ENCODE data around the gene BNC2.

Gene BNC2

DNA sequence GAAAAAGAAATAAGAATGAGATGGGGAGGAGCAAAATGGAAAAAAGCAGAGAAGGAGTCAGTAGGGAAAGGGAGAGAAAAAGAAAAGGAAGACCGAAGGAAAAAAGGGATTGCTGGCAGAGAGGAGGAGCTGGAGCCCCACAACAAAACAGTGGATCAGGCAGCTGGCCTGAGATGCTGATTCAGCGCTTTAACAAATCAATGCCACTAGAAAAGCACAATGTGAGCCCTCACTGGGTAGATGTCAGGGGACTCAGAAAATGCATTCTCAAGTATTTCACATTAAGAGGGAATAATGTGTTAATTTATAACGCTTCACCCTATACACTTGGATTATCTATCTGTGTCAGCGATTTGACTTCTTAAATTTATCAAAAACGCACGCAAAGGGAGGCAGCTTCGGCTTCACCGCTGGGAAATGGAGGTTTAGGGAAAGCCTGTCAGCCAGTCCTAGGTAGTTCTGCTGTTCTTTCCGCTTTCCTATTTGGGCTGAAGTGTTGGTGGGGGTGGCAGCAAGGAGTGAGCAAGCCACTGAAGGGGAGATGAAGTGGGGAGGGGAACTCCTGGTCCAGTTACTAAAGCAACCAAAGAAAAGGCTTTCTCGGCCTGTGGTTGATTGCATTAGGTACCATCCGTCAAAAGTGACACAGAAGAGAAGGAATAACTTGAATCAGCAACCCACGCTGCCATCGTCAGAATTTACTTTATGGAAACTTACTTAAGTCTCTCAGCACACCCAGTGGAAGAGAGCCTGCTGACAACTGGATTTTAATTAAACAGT, 161.6 kb downstream of the BNC2 start:
- DNase-seq, result no peak

DNA sequence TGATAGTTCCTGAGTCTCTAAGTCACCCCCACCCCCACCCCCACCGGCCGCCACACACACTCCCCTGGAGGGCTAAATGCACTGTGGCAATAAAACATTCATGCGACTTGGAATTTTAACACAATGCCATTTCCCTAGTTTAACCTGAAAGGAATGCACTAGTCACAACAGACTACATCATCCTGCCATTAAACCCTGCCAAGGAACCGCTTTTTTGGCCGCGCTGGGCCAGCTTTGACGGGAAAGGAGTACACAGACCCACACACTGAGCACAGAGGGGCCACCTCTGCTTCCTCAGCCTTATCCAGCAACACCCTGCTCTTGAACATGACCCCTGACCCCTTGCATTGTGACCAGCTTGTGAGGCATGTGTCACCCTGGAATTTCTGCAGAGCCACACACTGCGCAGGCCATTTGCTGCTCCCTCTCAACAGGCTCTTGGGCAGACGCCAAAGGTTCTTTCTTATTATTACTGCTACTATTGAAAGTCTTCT, 165.3 kb downstream of the BNC2 start:
- no peak for DNase-seq

DNA sequence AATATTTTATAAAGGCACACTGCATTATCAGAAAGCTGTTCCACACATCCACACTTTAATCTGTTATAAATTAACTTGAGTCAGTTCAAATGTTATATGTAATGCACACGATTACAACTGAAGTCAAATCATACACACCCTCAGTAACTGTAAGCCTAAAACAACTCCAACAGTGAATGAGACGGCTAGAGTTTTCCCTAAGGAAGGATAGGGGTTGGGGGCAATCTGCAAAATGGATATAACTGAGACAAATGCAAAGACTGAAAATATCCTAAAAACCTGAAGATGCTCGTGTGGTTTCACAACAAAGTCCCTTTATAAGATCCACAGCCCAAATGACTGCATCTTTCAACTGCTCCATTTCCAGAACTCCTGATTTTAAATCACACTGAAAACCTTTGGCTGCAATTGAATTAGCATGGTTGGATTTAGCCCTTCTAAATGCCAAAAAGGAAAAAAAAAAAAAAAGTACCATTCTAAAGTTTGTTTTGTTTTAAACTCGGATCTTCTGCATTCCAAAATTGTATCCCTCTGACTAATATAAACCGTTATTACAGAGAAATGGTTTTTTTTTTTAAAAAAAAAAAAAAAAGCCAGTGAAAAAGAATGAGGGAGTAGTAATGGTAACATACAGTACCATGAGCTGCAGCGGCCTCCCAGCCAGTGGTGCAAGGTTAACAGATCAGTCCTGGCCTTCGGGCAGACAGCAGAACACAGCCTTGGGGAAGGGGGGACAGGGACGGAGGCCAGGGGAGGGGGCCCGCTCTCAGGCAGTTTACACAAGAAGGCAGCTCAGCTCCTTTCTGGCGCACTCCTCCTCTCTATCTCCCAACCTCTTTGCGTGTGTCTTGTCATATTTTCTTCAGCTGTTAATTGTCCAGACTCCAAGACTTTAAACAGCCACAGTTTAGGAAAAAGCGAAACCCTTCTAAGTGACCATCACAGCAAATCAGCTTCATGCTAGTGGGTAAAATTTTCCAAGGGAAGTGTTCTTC, 166.1 kb downstream of the BNC2 start:
- DNase-seq, result no peak

DNA sequence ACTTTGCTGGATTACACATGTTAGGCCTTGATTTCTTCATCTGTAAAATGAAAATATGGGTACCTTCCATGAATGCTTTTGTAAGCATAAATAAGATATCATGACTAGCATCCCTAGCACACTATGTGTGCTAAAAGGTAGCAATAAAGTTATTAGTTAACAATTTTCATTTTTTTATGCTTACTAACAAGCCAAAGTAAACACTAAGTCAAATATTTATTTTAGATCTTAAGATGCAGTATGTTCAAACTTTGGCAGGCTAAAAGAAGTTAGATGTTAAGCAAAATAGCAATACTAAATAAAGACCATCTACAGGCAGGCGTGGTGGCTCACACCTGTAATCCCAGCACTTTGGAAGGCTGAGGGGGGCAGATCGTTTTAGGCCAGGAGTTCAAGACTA, 169.1 kb downstream of the BNC2 start:
- no peak for DNase-seq

DNA sequence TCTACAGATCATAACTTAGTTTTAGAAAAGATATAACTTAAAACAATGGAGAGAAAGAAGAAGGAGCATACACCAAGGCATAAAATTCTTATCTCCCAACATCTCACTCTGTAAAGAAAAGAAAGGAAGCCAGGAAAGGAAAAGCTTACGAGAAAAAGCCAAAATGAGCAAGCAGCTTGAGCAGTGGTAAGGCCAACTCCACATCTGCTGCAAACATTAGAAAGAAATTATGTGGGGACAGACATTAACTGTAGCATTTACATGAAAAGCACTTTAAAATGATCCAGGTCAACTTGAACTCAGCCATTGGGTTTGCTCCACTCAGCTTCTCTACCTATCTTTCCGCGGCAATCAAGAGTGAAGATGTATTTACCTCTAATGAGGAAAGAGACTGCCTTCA, 176.9 kb downstream of the BNC2 start:
- no peak for DNase-seq

DNA sequence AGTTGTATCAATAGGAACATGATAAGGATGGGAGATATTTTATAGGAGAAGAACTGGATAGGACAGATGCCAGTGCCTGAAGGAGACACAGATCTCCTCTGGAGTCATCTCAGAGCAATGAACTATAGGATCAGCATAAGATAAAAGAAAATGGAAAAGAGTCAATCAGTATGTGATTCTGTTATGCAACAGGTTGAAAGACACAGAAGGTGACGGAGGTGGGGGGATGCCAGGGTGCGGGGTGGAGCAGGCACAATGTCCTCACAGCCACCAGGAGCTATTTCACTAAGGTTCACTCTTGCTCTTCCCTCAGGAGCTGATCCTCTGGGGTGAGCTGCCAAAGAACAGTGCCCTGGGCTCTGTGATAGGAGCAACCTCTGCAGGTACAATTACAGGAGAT, 179.8 kb downstream of the BNC2 start:
- no peak for DNase-seq

DNA sequence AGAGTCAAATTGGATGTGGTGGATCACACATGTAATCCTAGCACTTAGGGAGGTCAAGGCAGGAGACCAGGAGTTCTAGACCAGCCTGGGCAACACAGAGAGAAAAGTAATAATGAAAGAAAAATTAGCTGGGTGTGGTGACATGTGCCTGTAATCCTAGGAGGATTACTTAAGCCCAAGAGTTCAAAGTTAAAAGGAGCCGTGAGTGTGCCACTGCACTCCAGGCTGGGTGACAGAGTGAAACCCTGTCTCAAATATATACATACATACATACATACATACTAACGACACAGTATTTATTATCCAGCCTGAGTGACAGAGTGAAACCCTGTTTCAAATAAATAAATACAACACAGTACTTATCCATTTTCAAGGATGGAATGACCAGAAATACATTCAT, 180.3 kb downstream of the BNC2 start:
- no peak for DNase-seq

DNA sequence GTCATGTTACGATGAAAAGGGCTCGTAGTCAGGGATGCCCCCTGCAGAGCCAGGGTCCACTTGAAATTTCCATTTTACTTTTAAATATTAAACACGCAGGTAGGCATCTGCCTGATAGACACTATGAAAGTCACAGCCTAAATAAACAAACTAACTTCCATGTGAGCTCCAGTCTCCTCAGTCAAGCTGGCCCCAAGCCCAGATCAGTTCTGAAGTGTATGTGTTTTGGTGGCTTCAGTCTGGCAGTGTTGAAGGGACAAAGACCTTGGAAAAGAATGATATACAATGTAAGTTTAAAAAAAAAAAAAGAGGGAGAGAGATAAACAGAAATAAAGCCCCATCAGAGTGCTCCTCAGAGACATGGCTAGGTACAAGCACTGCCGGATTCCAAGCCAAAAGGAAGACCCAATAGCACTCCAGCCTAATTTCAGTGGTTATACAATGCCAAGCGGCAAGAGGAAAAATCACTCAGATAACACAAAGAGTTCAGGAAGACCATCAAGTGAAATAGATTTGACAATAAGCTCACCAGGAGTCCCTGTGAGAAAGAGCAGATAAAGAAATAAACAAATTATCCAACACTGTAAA, 181.0 kb downstream of the BNC2 start:
- DNase-seq, result no peak

DNA sequence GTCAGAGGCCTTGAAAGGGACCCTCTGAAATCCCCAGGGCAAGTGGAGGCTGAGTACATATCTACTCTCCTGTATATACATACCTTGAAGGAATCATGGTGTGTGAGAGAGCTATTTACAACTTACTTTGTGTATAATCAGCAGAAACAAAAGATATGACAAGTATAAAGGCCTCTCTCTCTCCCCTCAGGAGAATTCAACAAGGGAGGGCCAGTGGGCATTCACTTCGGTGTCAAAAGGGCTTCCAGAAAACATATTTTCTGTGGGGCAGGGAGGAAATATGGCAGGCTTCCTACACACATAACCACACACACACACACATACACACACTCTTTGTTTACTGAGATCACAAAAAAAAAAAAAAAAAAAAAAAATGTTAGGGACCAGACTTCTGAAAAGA, 181.7 kb downstream of the BNC2 start:
- DNase-seq, result no peak

DNA sequence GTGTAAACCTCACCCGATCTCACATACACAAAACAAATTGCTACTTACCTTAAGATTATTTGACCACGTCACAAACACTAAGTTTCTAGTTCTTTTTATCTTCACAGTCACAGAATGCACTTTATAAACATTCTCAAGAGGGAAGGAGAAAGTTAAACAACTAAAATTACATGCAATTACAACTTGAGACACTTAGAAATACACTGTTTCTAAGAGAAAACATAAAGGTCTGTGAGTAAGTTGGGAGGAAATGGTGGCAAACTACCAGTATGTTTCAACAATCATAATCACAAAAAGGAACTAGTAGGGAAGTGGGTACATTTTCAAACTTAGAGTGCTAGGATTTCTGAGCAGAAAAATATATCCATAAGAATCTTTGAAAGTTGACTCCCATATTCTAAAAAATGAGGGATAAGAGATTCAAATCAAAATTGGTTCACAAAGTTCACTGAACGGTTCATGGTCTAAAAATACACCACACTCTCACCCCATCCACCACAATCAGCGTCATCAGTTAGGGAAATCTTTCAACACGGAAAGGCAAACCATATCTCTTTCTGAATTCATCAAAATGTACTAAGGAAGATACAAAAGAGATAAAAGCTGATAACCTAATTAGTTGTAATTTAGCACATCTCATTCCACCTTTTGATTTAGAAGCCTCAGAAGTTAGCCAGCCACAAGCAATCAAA, 182.6 kb downstream of the BNC2 start:
- no peak for DNase-seq

DNA sequence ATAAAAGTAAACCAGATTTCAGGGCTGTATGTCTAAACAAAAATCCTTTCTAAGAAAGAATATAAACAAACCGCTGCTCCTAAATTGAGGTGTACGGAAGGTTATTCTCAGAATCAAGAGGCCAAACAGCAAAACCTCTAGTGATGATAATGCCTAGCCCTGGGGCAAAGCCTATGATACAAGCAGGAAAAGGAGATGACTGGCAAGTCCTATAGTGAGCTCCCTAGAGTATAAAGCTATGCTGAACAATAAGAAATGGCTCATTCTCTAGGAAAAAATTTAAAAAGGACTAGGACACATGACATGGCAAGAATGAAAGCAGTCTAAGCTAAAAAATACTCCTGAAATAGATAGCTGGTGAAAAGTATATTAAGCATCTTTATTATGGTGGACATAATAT, 187.1 kb downstream of the BNC2 start:
- no peak for DNase-seq

DNA sequence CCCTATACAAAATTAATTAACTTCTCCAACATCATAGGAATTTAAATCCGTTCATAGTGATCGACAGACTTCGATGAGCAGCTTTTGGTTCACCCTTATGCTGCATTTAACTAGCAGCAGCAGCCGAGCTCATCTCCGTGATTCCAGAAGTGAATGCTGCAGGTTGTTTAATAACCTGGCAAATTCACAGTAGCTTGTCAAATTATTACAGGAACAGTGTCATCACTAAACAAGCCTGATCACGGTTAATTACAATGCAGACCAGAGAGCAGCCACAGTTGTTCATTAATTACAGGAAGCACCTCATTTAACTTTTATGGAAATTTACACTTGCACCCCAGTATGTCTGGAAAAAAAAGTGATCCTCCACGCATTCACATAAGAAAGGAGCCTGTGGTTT, 188.2 kb downstream of the BNC2 start:
- no peak for DNase-seq

DNA sequence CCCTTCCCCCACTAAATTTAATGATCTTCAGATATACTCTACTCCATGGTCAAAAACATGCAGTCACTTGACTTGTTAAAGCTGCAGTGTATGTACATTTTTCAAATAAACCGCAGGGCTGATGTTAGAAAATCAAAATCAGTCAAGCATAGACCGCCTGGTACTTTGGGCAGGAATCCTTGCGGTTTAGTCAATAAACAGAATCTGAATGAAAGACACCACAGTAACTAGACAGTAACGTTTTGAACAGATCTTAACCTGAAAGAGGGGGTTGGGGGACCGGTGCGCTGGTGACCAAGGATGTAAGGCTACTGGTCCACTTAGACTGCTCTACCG, 188.8 kb downstream of the BNC2 start:
- DNase-seq, result no peak

DNA sequence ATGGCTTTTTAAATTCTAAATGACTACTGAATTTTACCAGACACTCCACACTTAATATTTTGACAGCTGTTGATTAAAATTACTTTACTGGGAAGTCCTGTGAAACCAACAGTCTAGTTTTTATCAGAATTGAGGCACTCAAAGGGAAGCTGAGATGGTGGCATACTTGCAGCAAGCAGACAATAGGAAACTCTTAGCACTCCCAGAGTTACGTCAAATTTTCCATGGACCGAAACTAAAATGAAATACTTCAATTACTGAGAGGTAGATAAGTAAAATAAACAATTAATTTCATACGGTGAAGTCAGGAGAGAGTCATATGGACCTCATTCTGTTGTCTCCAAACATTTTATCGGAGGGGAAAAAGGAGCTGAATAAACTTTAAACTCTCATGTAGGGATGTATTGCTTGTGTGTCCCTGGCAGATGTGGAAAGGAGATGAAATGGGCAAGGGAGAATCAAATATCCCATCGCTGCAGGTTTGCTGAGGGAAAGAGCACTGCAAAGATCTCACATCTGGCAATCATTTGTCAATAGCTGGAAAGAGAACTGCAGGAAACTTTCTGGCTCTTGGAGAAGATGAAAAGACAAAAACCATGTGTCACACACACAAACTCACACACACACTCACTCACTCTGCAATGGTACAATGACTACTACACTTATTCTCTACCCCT, 189.4 kb downstream of the BNC2 start:
- DNase-seq, result no peak

DNA sequence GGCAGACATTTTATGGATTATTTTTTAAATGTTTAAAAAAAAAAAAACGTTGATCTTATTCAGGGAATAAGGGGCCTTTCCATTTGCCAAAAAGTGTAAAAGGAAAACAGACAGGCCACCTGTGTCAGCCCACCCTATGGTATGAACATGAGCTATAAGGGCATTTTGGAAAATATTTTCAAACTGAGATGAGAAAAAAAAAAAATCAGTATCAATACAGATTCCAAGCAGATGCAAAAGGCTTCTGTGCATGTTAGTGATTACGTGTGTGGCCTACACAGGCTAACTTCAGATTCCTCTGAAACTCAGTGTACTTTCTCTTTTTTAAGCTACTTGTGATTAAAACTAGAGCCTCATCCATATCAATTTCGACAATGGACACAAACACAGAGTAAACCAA, 189.9 kb downstream of the BNC2 start:
- DNase-seq, result no peak

DNA sequence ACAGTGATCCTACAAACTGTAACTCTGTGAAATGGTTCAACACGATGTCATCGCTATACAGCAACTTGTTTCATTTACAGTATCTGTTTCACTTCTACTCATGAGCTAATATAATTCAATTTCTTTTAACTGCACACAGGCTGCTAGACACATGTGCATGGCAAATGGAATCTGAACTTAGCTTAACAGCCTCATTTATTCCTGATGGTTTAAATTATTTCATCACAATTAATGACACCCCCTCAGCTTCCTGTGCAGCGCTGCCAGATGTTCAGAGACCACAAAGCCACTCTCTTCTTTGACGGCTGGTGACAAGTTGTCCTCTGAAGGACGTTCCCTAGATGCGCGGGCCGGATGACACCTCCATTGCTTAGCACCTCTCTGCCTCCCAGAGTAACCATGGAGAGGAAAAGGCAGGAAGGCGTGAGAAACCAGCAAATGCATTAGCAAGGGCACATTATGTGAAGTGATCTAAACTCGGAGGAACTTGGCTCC, 191.1 kb downstream of the BNC2 start:
- DNase-seq, result no peak

DNA sequence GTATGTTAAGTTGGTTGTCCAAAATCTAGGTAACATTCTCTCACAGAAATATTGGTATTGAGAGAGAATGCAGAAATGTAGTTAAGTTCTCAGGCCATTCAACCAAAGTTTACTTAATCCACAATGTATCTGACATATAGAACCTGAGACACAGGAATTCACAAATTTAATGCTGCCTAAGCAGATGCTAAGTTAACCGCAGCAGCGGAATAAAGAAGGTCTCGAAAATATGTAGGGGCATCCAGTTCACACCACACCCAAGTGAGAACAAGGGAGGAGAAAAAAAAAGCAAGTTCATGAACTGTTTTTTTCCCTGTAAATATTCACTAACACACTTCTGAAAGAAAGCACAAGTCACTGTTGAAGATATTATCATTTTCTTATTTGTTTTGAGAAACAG, 194.0 kb downstream of the BNC2 start:
- DNase-seq, result no peak

DNA sequence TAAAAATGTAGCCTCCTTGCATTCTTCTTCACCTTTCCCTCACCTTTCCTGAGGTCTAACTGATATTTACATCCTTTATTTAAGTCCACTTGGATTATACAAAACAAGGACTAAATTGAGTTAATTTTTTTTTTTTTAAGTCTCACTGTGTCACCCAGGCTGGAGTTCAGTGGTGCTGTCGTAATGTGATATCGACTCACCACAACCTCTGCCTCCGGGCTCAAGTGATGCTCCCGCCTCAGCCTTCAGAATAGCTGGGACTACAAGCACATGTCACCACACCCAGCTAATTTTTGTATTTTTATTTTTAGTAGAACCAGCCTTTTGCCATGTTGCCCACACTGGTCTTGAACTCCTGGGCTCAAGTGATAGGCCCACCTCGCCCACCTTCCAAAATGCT, 195.3 kb downstream of the BNC2 start:
- DNase-seq, result no peak

DNA sequence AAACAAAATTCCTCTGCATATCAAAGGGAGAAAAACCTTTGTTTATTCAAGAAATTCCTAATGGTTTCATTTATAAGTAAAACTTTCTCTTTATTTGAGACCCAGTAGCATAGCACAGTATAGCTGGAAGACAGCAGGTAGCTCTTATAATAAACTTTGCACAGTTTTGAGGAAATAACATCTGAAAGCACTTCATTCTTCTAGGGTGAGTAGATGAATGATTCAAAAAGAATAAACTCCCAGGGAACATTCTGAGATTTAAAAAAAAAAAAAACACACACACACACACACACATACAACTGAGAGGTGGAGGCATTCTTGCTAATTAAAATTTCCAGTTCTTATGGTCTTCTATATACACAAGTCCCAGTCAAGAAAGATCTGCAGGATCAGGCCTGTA, 197.3 kb downstream of the BNC2 start:
- DNase-seq, result no peak

DNA sequence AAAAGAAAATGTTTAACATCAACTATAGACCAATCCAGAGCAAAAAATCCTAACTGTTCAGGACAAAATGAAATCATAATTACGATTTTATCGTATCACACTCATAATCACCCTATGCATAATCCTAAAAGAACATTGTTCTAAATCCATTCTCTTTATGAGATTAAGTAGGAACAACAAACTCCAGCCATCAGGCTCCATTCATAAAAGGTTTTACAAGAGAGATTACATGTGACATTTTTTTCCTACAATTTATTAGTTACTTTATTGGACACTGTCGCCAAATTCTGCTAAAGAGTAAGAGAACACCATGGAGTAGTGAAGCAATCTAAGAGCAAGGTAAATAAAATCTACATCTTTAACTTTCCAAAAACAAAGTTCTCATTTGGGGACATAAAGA, 198.0 kb downstream of the BNC2 start:
- no peak for DNase-seq

DNA sequence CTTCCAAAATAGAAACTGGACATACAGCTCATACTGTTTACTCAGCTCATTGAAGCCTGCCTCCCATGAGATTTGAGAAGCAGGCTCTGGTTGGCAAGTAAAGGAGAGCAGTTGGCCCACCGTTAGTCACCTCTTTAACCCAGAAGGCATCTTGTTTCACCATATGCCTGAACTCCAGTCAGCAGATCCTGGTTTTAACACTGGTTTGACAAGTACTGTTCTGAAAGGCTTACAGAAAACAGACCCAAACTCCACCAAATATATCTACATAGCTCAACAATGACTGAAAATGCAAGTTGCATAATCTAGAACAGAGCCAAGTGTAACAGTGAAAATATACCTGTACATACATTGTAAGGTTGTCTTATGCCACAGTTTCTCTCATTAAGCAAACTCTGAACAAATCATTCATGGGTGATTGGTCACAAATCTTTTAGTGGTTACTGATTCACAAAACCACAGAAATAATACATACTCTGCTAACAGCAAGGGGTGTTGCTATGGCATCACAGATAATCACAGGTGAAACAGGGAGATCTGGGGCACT, 198.8 kb downstream of the BNC2 start:
- no peak for DNase-seq

DNA sequence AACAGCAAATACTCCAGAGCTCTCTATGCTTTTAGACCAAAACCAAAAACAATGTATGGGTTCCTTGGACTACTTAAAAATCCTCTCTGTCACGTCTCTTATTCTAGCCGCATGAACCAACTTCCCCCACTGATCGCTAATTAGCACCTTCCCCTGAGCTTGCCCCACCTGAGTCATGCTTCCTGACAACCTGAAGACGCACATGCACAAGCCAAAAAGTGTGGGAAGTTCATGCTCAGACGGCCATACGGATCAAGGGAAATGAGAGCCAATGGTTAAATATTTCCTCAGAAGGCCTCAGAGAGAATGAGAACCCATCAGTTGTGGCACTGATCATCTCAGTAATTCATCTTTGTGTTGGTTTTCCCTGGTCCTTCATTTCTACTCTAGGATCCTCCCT, 199.7 kb downstream of the BNC2 start:
- no peak for DNase-seq

All from stimulated activated CD8-positive, alpha-beta memory T cell treated with anti-CD3 and anti-CD28 coated beads, Interleukin-4, amount 100 ng/mL, for 48 hours (primary cell).